ENCODE results near the gene RSPH6A.

The RSPH6A gene

DNA sequence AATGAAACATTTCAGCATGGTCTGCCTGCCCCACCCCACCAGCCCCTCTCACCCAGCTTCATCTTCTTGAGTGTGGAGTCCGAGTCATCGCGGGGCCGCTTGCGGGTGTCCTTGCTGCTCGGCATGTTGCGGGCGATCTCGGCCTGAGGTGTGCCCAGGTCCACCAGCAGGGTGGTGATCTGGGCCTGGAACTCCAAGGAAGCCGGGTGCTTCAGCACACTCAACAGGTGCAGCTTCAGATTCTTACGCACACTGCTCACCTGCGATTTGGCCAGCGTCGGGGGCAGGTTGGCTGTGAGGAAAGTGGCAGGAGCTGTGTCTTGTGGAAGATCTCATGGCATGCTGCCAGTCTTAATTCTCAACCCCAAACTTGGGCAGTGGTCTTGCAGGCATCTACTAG is 27.1 kb upstream of the RSPH6A start:
- H3K27me3 ChIP-seq (ENCODE audit: low read length) = no peaks in the 10 kb centered on the region
- no peaks in the 10 kb centered on the region for H3K79me2 ChIP-seq (ENCODE audit: insufficient read depth, low read length)
- no peaks in the 10 kb centered on the region for H3F3A ChIP-seq (ENCODE audit: insufficient read depth)
- H3K4me2 ChIP-seq (ENCODE audit: low read depth, low read length, poor library complexity, severe bottlenecking) = no peak overlapping the region
- no peak overlapping the region for H2AFZ ChIP-seq (ENCODE audit: low read depth, low read length, severe bottlenecking)
- no peaks in the 10 kb centered on the region for H3K9me2 ChIP-seq (replicated peaks; ENCODE audit: insufficient read depth, low read length)
- H3K9me3 ChIP-seq (ENCODE audit: insufficient read depth, low read length) = no peaks in the 10 kb centered on the region
- no peaks in the 10 kb centered on the region for H4K20me1 ChIP-seq (ENCODE audit: low read depth, low read length)
- no peak overlapping the region for H3K9ac ChIP-seq (ENCODE audit: low read length)
- no peak overlapping the region for H3K27ac ChIP-seq (ENCODE audit: low read depth, low read length)
- peaks cover 27% of the 10 kb centered on the region for H3K36me3 ChIP-seq (ENCODE audit: low read length)
- H3K4me3 ChIP-seq (ENCODE audit: insufficient read depth, low read length, poor library complexity, severe bottlenecking) = no peak overlapping the region
- TF ChIP-seq, protein P1, sequence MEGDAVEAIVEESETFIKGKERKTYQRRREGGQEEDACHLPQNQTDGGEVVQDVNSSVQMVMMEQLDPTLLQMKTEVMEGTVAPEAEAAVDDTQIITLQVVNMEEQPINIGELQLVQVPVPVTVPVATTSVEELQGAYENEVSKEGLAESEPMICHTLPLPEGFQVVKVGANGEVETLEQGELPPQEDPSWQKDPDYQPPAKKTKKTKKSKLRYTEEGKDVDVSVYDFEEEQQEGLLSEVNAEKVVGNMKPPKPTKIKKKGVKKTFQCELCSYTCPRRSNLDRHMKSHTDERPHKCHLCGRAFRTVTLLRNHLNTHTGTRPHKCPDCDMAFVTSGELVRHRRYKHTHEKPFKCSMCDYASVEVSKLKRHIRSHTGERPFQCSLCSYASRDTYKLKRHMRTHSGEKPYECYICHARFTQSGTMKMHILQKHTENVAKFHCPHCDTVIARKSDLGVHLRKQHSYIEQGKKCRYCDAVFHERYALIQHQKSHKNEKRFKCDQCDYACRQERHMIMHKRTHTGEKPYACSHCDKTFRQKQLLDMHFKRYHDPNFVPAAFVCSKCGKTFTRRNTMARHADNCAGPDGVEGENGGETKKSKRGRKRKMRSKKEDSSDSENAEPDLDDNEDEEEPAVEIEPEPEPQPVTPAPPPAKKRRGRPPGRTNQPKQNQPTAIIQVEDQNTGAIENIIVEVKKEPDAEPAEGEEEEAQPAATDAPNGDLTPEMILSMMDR (IDR thresholded peaks at IDR 0.05; ENCODE audit: insufficient read depth, low read length, poor library complexity, severe bottlenecking) = no peak
- no peak for TF ChIP-seq EZH2phosphoT487 (conservative IDR thresholded peaks at IDR 0.05; ENCODE audit: low read length)

GRCh38 chr19:45834970-45835369 is 19.9 kb upstream of the RSPH6A start:
- TF ChIP-seq, protein P1 (IDR thresholded peaks at IDR 0.05; ENCODE audit: insufficient read depth, low read length, poor library complexity, severe bottlenecking) = no peak
- no peak for TF ChIP-seq EZH2phosphoT487 (conservative IDR thresholded peaks at IDR 0.05; ENCODE audit: low read length)
- Histone ChIP-seq H4K20me1 (ENCODE audit: low read depth, low read length) (no peaks in the 10 kb centered on the region), H3K27me3 (ENCODE audit: low read length) (no peaks in the 10 kb centered on the region), H3F3A (ENCODE audit: insufficient read depth) (no peaks in the 10 kb centered on the region), H3K36me3 (ENCODE audit: low read length) (peaks cover 15% of the 10 kb centered on the region; the same call in 1 of the 2 replicates), H3K9ac (ENCODE audit: low read length) (no peak overlapping the region), H3K4me3 (ENCODE audit: insufficient read depth, low read length, poor library complexity, severe bottlenecking) (no peak overlapping the region), H3K9me2 (replicated peaks; ENCODE audit: insufficient read depth, low read length) (no peaks in the 10 kb centered on the region), H3K4me2 (ENCODE audit: low read depth, low read length, poor library complexity, severe bottlenecking) (no peak overlapping the region), H3K79me2 (ENCODE audit: insufficient read depth, low read length) (no peaks in the 10 kb centered on the region), H3K9me3 (ENCODE audit: insufficient read depth, low read length) (no peaks in the 10 kb centered on the region), H3K27ac (ENCODE audit: low read depth, low read length) (no peak overlapping the region), H2AFZ (ENCODE audit: low read depth, low read length, severe bottlenecking) (no peak overlapping the region)

DNA sequence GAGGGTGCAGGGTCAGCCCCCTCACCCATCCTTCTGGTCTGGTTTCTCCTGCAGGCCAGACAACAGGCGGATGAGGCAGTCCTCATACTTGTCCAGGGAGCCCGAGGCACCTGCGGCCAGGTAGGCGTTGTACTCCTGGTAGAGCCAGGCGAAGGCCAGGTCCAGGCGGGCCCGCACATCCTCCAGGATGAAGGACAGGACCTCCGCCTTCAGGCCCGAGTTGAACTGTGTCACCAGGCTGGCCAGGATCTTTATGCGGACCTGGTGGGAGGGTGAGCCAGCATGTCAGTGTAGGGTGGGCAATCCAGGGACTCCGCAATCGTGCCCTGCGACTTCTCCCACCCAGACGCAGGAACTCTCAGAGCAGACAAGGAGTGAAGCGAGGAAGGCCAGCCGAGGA is 13.8 kb upstream of the RSPH6A start:
- Histone ChIP-seq H3K27me3 (ENCODE audit: low read length) (no peaks in the 10 kb centered on the region), H3K9me2 (replicated peaks; ENCODE audit: insufficient read depth, low read length) (no peaks in the 10 kb centered on the region), H3F3A (ENCODE audit: insufficient read depth) (no peaks in the 10 kb centered on the region), H3K9me3 (ENCODE audit: insufficient read depth, low read length) (no peaks in the 10 kb centered on the region), H3K27ac (ENCODE audit: low read depth, low read length) (no peak overlapping the region), H3K9ac (ENCODE audit: low read length) (no peak overlapping the region), H4K20me1 (ENCODE audit: low read depth, low read length) (no peaks in the 10 kb centered on the region), H3K4me3 (ENCODE audit: insufficient read depth, low read length, poor library complexity, severe bottlenecking) (no peak overlapping the region), H2AFZ (ENCODE audit: low read depth, low read length, severe bottlenecking) (no peak overlapping the region), H3K4me2 (ENCODE audit: low read depth, low read length, poor library complexity, severe bottlenecking) (no peak overlapping the region), H3K79me2 (ENCODE audit: insufficient read depth, low read length) (no peaks in the 10 kb centered on the region), H3K36me3 (ENCODE audit: low read length) (no peaks in the 10 kb centered on the region; the same call in 1 of the 2 replicates)
- no peak for TF ChIP-seq EZH2phosphoT487 (conservative IDR thresholded peaks at IDR 0.05; ENCODE audit: low read length)
- TF ChIP-seq, protein P1 (IDR thresholded peaks at IDR 0.05; ENCODE audit: insufficient read depth, low read length, poor library complexity, severe bottlenecking) = no peak
